Right lung (tissue), 5 donors: ENCODE measurements around the gene CCDC91. TPM values are rescaled to one million over a fixed set of nuclear protein-coding genes. Genes with fewer than 3 reads are reported as not detected.
A peak's percentile ranks its signal among the peaks of the same experiment; 100 is the strongest.
"Not testable (repeated sequence)": the region's sequence is repeated elsewhere in the genome, so short reads cannot be mapped to it uniquely, and the experiment has no call there.

Experiments used
- DNase-seq, 2 donors: peaks; one replicate each; pipeline ENCODE4 v3.0.0-alpha.2; 2013
- polyA plus RNA-seq, 5 donors: library from polyadenylated mRNA; unstranded; fragments of 120-200 nt; gene quantifications; one replicate each; pipeline versions ENCODE4 v1.2.1 to v1.2.3, GENCODE V29; 2013; ENCODE audit warnings: inconsistent platforms in 1 of 5, low replicate concordance in 1 of 5; ENCODE audit not compliant: insufficient read length in 5 of 5, insufficient read depth in 1 of 5

CCDC91 gene
- polyA plus RNA-seq, 5 donors: 21.9 to 30.2 (median 28.8) TPM

- no peak for DNase-seq
These were observed 11.5 kb upstream of the CCDC91 start for GRCh38 chr12:28178775-28179174.

DNA sequence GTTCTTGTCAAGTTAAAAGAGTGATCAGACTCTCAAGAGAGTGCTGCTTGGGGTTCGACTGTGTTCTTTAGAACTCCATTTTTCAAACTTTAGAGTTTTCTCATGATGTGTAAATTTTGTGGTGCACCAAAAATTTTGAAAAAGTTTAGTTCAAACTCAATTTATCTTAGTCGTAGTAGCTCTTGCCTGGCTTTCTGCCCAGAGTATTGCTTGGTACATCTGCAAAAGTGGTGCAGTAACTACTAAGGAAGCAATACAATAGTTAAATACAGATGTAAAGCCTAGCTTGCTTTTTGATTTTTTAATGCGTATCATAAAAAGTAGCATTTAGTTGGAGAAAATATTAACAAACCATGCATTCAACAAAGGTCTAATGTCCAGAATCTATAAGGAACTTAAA lies 9.5 kb upstream of the CCDC91 start:
- DNase-seq: no peak

DNA sequence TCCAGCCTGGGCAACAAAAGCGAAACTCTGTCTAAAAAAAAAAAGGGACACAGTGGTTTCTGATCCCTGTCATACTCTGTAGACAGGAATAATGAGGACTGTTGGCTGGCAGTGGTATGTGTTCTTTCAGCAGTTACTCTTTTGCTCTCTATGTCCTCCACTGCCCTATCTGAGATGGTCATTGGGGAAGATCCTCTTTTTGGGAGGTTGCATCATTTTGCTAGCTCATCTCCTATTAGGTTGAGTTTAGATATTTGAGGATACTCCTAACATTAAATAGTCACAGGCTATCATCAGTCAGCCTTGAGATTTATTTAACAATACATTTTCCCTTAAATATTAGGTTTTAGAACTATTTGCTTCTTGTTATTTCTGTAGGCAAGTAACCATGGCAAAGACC lies 5.9 kb upstream of the CCDC91 start:
- DNase-seq: no peak

- DNase-seq: no peak
These were observed 3.8 kb upstream of the CCDC91 start for GRCh38 chr12:28186500-28186899.

DNA sequence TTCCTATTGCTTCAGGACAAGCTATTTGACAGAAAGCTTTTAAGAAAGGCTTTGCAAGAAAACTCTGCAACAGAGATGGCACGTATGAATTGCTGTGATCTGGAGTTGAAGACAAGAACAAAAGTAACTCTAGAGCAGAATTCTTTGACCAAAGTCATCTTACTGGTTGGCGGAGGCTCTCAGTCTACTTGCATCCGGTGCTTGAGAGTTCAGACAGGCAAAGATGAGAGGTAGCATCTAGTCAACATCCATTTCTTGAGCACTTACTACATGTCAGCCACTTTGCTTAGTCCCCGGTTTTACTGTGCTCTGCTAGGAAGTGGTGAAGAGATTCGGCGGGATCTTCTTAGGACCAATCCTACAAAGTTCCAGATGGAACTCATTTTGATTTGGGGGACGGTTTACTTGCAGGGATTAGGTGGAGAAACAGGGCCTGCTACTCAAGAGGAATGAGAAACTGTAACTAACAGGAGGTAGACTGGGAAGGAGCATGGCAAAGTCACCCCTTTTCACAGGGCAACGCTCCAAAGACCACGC lies 404 bp upstream of the CCDC91 start:
- no peak for DNase-seq

DNA sequence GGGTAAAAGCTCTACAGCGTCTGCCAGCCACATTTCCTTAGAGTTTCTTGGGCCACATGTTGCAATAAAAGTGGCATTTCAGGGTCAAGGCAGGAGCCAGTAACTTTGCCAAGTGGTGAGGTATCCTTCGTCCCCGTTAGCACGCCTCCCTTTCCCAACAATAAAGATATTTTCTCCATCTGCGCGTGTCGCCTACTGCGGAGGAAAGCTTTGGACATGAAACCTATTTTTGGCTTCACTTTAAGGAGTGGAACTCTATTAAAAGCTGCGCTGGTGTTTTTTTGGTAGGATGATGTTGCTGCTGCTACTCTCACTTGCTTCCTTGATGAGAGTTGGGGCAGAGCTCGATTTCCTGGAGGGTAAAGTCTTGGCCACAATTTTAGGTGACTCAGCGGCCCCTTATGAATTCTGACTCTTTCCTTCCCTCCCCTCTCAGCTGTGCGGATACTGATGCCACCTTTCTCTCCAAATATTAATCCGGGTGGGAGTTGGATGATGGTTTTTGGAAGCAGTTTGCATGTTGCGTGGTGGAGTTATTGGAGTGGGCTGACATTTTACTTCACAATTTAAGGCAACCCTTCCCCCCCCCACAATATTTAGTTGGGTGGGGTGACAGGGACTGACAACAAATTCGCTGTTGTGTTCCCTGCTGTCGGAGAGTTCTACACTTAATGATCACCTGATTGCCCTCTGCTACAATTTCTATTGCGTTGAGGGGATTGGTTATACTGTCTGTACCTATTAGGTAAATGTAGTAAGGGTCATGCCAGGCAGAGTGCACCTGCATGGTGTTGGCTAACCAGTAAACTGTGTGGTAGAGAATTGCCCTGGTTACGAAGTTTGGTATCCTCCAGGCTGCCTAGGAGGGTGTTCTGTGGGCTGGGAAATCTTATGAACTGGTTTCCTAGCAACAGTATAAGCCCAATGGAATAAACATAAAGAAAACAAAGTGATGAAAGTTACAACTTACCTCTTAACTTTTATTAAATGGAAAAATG lies 1.1 kb downstream of the CCDC91 start:
- peak; percentile 21 to 29 for DNase-seq

DNA sequence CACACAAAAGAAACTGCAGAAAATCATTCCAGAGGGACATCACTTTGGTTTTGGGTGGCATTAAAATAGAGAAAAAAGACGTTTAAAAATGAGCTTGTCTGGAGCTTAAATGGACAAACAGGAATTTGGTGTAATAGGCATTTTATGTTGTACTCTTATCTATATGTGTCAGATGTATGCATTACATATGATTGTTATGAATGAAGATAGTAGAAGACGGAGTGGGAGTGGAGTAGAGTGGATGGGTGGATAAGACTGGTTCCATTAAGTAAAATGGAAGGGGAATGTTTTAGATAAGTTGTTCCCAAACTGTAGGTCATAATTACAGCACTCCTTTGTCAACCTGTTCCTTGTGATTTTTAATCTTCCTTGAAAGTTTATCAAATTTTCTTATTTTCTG lies 1.9 kb downstream of the CCDC91 start:
- DNase-seq: no peak

DNA sequence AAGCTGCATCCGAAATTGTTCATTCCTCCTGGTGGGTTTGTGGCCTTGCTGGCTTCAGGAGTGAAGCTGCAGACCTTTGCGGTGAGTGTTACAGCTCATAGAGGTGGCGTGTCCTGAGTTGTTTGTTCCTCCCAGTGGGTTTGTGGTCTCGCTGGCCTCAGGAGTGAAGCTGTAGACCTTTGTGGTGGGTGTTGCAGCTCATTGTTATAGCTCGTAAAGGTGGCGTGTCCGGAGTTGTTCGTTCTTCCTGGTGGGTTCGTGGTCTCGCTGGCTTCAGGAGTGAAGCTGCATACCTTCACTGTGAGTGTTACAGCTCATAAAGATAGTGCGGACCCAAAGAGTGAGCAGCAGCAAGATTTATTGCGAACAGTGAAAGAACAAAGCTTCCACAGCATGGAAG lies 4.4 kb downstream of the CCDC91 start:
- not testable (repeated sequence) for DNase-seq

- not testable (repeated sequence) for DNase-seq
These were observed 10.9 kb downstream of the CCDC91 start for GRCh38 chr12:28201136-28201535.

GRCh38 chr12:28202374-28203130 lies 12.3 kb downstream of the CCDC91 start:
- DNase-seq: no peak

GRCh38 chr12:28209782-28210181 lies 19.5 kb downstream of the CCDC91 start:
- DNase-seq: no peak

DNA sequence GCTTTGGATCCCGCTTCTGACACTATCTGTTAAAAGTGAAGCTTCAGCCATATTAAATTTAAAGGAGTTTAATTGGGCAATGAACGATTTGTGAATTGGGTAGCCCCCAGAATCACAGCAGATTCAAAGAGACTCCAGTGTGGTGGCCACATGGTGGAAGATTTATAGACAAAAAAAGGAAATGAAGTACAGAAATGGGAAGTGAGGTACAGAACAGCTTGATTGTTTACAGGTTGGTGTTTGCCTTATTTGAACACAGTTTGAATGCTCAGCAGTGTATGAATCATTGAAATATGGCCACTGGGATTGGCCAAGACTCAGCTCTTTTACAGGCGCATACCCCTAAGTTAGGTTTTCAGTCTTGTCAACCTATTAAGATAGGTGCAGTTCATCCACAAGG lies 21.9 kb downstream of the CCDC91 start:
- no peak for DNase-seq

GRCh38 chr12:28215021-28215420 lies 24.8 kb downstream of the CCDC91 start:
- no peak for DNase-seq

DNA sequence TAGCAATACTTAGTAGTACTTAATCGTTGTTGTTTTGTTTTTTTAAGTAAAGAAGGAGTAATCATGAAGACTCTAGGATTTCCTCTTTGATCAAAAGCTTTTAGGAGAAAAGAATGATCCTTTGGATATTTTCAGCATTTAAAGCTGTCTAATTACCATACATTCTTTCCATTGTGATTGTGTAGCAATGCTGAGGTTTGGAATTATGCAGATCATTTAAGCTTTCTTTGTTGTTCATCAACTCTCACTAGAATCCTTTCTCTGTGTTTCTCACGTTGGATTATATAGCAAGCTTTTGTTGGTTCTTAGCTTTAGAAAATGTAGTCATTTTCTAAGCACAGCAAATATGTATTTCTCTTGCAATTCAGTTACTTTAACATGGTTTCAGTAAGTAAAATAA lies 25.8 kb downstream of the CCDC91 start:
- DNase-seq: no peak

DNA sequence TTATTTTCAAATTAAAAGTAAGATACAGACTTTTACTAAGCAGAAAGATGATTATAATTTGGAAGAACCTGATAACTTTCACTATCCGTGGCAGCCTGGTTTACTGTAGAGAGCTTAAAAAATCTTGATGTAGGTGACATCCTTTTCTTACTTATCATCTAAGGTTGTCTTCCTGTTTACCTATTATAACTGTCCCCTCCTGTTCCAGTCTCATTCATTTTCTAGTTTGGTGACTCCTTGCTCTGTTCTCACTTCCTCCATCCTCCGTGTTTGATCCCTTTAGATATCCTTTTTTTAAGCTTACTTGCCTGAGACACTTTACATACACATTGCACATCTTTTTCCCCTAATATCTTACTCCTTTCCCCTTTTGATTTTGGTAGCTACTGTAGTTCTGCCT lies 27.5 kb downstream of the CCDC91 start:
- DNase-seq: no peak

DNA sequence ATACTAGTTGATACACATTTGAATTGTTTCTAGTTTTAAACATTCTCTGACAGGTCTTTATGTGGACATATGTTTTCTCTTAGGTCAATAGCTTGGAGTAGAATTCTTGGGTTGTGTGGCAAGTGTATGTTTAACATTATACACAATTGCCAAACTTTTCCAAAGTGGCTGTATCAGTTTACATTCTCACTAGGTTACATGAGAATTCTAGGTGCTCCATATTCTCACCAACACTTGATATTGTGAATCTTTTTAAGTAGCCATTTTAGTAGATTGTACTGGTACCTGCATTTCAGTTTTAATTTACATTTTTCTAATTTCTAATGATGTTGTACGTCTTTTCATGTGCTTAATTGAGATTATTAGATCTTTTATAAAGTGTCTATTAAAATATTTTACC lies 28.6 kb downstream of the CCDC91 start:
- DNase-seq: no peak

DNA sequence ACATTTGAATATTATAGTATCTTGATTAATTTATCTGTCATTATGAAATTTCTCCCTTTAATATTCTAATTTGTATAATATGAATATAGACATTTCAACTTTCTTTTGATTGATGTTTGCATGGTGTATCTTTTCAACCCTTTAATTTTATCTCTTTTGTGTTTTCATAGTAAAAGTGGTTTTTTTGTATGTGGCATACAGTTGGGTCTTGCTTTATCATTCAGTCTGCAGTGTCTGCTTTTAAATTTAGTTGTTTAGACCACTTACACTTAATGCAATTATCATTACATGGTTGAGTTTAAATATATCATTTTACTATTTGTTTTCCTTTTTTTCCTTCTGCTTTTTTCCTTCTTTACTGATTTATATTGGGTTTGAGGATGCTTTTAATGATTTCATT lies 29.6 kb downstream of the CCDC91 start:
- no peak for DNase-seq

DNA sequence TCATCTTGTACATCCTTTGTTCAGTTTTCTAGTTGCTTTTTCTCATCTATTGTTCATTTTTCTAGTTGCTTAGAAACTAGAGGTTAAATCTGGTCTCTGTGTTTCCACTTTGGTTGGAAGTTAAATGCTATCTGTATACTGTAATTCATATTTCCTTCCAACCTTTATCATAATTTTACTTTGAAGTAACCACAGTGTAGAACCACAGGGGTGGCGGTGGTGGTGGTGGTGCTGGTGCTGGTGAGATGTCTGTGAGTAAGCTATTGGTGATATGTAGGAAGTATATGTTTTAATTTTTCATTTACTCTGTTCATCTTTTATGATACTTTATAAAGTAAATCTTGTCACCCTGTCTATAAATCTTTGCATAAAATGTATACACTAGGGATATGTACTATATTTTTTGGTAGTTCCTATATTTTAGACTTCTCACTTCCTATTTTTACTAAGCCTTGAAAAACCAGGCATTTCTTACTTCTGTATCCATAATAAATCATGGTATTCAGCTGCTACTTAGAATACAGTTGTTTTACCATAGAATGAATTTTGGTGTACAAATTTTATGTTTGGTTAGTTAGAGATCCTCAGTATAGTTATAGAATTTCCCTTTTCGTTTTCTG lies 31.9 kb downstream of the CCDC91 start:
- DNase-seq: no peak

DNA sequence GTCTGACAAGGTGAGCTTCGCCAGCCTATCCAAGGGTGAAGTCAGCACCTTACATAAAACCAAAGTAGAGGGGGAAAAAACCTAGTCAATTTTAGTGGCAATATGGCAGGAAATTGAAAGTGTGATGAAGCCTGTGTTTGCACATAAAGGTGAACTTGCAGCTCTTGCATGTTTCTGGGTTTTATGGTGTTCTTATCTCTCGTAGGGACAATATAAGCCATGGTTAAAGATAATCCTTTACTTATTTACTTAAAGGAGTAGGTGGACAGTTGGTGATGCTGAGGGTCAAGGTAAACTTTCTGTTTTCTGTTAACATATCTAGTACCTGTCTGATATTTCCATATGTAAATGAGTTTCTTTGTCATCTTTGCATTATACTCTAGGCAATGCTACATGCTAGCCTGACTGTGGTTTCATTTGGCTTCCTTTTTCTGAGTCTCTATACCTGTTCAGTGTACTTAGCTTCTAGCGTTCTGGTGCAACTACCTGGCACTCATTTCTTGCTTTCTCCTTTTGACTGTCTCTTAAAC lies 32.8 kb downstream of the CCDC91 start:
- no peak for DNase-seq

DNA sequence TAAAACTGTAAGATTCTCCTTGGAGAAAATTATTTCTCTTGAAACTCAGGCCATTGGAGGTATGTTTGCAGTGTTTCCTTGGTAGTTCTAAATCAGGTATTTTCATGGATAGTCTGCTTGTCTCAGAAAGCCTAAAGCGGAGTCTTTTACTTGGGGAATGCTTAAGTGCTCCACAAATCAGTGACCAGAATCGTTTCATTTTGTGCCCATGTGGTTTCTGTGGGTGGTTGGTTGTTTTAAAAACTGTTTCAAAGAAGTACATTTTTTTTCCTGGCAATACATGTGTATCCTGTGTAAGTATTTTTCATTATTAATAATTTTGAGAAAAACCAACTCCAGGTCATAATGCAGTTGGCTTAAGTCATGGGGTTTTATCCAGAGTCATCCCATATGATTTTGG lies 33.6 kb downstream of the CCDC91 start:
- no peak for DNase-seq

DNA sequence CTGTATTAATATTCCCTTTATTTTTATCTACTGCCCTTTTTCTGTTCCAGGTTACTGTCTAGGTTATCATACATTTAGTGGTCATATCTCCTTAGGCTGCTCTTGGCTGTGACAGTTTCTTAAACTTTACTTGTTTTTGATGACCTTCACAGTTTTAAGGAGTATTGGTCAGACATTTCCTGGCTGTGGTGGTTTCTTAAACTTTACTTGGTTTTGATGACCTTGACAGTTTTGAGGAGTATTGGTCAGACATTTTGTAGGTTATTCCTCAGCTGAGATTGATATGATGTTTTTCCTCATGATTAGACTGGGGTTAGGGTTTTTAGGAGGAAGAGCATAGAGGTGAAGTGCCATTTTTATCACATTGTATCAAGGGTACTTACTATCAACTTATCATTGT lies 36.4 kb downstream of the CCDC91 start:
- DNase-seq: no peak

- DNase-seq: no peak
These were observed 37.0 kb downstream of the CCDC91 start for GRCh38 chr12:28227251-28227650.
